NCI-H69 (cell line): ENCODE measurements around the gene GALP.
"Not testable (repeated sequence)": the region's sequence is repeated elsewhere in the genome, so short reads cannot be mapped to it uniquely, and the experiment has no call there.

Source experiments
- DNase-seq: peaks from one replicate; lab custom pipeline; 2025; lab: John Stamatoyannopoulos, UW

The GALP gene

DNA sequence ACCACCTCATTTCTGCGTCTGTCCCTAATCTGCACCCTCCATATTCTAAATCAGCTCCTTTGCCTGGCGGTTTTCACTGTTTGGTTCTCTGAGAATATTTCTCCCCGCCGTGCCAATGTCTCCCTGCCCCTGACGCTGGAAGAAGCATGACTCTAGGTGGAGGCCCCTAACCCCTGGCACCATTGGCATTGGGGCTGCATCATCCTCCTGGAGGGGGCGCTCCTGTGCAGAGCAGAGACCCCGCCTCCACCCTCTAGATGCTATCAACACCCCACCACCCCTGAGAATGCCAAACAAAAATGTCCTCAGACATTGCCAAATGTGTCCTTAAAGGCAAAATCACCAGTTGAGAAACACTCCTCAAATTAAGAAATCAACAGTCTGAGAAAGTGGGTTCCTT is 15.3 kb downstream of the GALP start:
- no peak for DNase-seq

DNA sequence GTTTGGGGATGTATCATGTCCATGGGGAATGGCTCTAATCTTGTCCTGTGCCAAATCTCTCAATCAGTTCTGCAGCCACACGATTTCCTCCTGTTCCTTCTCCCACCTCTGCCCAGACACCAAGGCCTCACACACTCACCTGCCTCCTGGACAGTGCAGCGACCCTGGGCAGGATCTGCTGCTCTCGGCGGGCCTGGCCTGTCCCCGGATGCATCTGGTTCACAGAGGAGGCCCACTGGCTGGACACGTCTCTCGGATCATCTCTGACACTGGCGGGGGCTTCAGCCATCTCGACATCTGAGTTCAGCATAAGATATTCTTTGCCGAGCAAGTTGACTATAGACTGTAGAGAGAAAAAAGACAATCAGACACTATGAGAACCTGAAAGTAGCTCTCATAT is 15.9 kb downstream of the GALP start:
- DNase-seq, result no peak

DNA sequence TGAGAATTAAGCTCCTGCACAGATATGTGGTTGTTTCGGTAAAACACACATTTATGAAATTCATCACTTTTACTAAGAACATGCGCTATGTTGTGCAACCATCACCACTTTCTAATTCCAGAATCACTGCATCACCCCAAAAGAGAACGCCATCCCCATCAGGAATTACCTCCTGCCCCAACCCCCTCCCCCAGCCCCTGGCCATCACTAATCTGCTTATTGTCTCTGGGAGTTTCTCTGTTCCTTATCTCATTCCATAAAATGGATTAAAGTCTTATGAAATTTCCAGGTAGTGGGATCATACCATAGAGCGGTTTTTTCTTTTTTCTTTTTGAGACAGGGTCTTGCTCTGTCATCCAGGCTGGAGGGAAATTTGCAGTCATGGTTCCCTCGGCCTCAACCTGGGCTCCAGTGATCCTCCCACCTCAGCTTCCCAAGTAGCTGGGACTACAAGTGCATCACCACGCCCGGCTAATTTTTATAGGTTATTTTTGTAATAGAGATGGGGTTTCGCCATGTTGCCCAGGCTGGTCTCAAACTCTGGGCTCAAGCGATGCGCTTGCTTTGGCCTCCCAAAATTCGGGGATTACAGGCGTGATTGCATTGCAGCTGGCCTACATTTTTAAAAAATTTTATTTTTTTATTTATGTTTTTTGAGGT is 18.3 kb downstream of the GALP start:
- no peak for DNase-seq

- not testable (repeated sequence) for DNase-seq
Measured at GRCh38 chr19:56197646-56198045, 21.8 kb downstream of the GALP start, which contains the start of gene ZSCAN5B. Gene ZSCAN5B, minus strand, starts transcription at chr19:56197783. Its CDS starts 4,731 bp downstream, at chr19:56193052.

- DNase-seq, result no peak
Measured at GRCh38 chr19:56199687-56200086, 23.9 kb downstream of the GALP start.

DNA sequence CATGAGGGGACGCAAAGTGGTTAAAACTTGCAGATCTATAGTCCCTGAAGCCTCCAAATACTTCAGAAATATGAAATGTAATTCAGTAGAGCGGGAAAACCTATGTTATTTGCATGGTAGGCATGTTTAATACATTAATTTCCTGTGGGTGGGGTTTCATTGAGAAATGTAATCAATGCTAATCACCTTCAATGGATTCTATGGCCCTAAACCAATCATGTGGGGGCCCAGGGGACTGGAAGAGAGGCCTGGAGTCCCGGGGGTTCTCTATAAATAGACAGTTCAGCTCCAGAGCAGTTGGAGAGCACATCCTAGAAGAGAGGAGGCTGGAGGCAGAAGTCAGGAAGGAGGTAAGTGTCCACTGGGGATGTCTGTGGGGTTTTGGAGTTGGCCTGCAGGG is 26.2 kb downstream of the GALP start, which contains the start of gene ZSCAN5C:
Gene ZSCAN5C (plus strand): TSS at position 301 of the 400 bp plus-strand sequence. CDS start 3,641 bp downstream, outside the sequence.
- no peak for DNase-seq

DNA sequence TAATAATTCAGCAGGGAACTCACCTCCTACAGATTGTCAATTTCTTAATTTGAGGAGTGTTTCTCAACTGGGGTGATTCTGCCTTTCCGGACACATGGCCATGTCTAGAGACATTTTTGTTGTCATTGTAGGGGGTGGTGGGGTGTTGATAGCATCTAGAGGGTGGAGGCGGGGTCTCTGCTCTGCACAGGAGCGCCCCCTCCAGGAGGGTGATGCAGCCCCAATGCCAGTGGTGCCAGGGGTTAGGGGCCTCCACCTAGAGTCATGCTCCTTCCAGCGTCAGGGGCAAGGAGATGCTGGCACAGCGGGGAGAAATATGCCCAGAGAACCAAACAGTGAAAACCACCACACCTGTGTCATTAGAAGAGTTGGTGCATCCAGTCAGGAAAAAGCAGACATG is 31.8 kb downstream of the GALP start:
- DNase-seq, result not testable (repeated sequence)

GRCh38 chr19:56209091-56209490 is 33.3 kb downstream of the GALP start:
- DNase-seq, result no peak

GRCh38 chr19:56210036-56210435 is 34.2 kb downstream of the GALP start:
- DNase-seq, result not testable (repeated sequence)

GRCh38 chr19:56211718-56212117 is 35.9 kb downstream of the GALP start:
- DNase-seq, result no peak

GRCh38 chr19:56217039-56217949 is 41.5 kb downstream of the GALP start:
- peak; percentile 56 for DNase-seq

DNA sequence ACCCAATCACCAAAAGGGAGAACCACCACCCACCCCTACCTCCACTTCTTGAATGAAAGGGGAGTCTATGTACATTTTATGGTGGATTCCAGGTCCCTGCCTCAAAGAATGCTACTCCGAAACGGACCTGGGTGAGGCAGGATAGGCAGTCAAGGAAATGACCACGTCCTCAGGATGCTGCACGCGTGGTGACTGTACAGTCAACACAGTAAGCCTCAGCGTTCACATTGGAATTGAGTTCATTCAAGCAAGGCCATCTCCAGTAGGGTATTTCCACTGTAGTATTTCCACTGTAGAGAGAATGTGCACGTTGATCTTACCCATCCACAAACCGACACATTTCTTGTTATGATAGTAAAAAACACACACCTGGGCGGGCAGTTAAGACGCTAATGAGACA is 43.2 kb downstream of the GALP start:
- DNase-seq, result no peak

DNA sequence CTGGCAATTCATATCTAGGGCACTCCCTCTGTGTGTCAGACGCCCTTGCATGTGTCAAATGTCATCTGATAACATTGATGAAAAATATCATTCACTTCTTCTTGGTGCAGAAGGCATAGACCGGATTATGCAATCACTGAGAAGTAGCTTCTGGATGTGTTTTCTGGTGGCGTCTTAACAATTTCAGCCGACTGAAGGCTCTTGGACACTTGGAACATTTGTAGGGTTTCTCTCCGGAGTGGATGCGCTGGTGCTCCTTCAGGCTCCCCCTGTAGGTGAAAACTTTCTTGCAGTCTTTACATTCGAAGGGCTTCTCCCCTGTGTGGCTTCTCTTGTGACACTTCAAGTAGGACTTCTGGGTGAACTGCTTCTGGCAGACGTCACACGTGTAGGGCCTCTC is 45.6 kb downstream of the GALP start:
- not testable (repeated sequence) for DNase-seq

DNA sequence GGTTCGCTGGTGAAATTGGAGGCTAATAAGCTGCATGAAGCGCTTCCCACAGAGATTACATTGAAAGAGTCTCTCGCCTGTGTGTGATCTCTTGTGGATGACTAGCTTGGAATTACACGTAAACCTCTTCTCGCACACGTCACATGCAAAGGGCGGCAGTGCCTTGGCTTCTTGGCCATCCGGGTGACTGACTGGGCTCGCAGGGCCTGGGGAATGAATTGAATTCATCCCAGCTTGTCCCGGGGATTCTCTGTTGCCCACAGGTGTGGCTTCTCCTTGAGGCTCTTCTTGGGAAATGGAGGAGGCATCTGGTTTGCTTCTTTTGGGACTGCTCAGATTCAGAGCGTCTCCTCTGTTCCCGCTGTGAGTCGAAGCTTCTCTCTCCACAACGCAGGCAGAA is 46.0 kb downstream of the GALP start:
- no peak for DNase-seq

GRCh38 chr19:56222901-56223300 is 47.1 kb downstream of the GALP start:
- DNase-seq, result no peak

GRCh38 chr19:56223481-56223880 is 47.7 kb downstream of the GALP start:
- no peak for DNase-seq
